K562 (cell line): Measurements from ENCODE around the gene CCR5AS.

ENCODE experiments used
- ATAC-seq: fragments of 200-7000 bp; cut with Tn5 transposase; 3 replicates; pipeline ENCODE4 v1.9.1; 2020; ENCODE audit warnings: moderate library complexity
- BruUV-seq: library from RNA; stranded (reverse); fragments of 400-500 nt; replicated peaks from 2 replicates; lab custom pipeline; 2021; lab: Mats Ljungman, UMichigan
- CTCF ChIA-PET: fragments of 300-600 bp; formaldehyde crosslinking; extraction: SDS; loops from one replicate; lab custom pipeline; 2021; ENCODE audit warnings: low intra/inter-chr PET ratio; lab: Yijun Ruan, JAX
- POLR2A ChIA-PET: fragments of 300-600, 350-650 bp; sonication (Branson Sonifier 250); formaldehyde crosslinking; extraction: SDS; loops from one replicate; lab custom pipeline; 2021; ENCODE audit warnings: antibody characterized with exemption, inconsistent platforms; lab: Yijun Ruan, JAX
- DNase-seq, 4 experiments: peaks; one replicate each; pipeline versions ENCODE4 v3.0.0 to v3.0.0-alpha.2; 2011 to 2018; ENCODE audit warnings: low spot score in 3 of 4, mixed read lengths in 3 of 4; ENCODE audit errors: extremely low read depth in 1 of 4
- FAIRE-seq: peaks from 2 replicates; lab custom pipeline; 2011; peaks lifted over from hg19 to GRCh38; lab: Jason Lieb, UNC
- H2AFZ ChIP-seq: 2 replicates; pipeline ENCODE4 v1.6.0; 2011; ENCODE audit warnings: low read depth, low read length, control low read depth, inconsistent platforms
- H3K27ac ChIP-seq: fragments of 200-600 bp; 3 replicates; pipeline ENCODE4 v1.8.0; 2011; ENCODE audit warnings: low read depth, mild to moderate bottlenecking, control low read depth, inconsistent platforms, low read length, moderate library complexity, mixed read lengths; ENCODE audit errors: extremely low read depth
- H3K27me3 ChIP-seq, 2 experiments: fragments of 300-600 bp in 1 of 2; 2 replicates in 1 of 2; 3 replicates in 1 of 2; pipeline versions ENCODE4 v1.6.0 to v1.8.0; 2011; ENCODE audit warnings: inconsistent platforms in 2 of 2, low read length in 2 of 2, mild to moderate bottlenecking in 1 of 2, mixed read lengths in 1 of 2, moderate library complexity in 1 of 2; ENCODE audit not compliant: control insufficient read depth in 2 of 2, insufficient read depth in 2 of 2
- H3K36me3 ChIP-seq: fragments of 300-600 bp; 3 replicates; pipeline ENCODE4 v1.8.0; 2011; ENCODE audit warnings: mild to moderate bottlenecking, low read length, inconsistent platforms; ENCODE audit not compliant: control insufficient read depth, insufficient read depth
- H3K4me1 ChIP-seq, 2 experiments: fragments of 200-600 bp in 1 of 2; replicated peaks in 1 of 2; 2 replicates in 1 of 2; 3 replicates in 1 of 2; pipeline versions ENCODE4 v1.5.1 to v1.8.0; 2011; ENCODE audit warnings: inconsistent platforms in 2 of 2, low read length in 2 of 2, mild to moderate bottlenecking in 1 of 2, mixed read lengths in 1 of 2, moderate library complexity in 1 of 2; ENCODE audit not compliant: control insufficient read depth in 2 of 2, insufficient read depth in 2 of 2
- H3K4me2 ChIP-seq: 2 replicates; pipeline ENCODE4 v1.6.1; 2011; ENCODE audit warnings: low read length, control low read depth, inconsistent platforms, mixed read lengths; ENCODE audit not compliant: insufficient read depth
- H3K4me3 ChIP-seq: fragments of 200-600 bp; sonication (generic), shearing (Covaris generic); 2 replicates; pipeline ENCODE4 v1.5.1; 2016; ENCODE audit warnings: control low read depth, inconsistent platforms
- H3K79me2 ChIP-seq: fragments of 200-600 bp; 3 replicates; pipeline ENCODE4 v1.8.0; 2011; ENCODE audit warnings: low read length, inconsistent platforms; ENCODE audit not compliant: control insufficient read depth, insufficient read depth
- H3K9ac ChIP-seq, 2 experiments: 2 replicates each; pipeline versions ENCODE4 v1.6.0 to v1.6.1; 2011; ENCODE audit warnings: low read depth in 2 of 2, low read length in 2 of 2, control low read depth in 1 of 2, inconsistent platforms in 1 of 2, mild to moderate bottlenecking in 1 of 2, mixed read lengths in 1 of 2; ENCODE audit not compliant: insufficient read depth in 1 of 2
- H3K9me1 ChIP-seq: one replicate; pipeline ENCODE4 v1.6.0; 2011; ENCODE audit warnings: inconsistent platforms, mild to moderate bottlenecking, low read length, moderate library complexity; ENCODE audit not compliant: control insufficient read depth, insufficient read depth
- H3K9me3 ChIP-seq: replicated peaks from 2 replicates; pipeline ENCODE4 v1.5.1; 2011; ENCODE audit warnings: low read depth, low read length, inconsistent platforms; ENCODE audit not compliant: control insufficient read depth, insufficient read depth
- H4K20me1 ChIP-seq: replicated peaks from 2 replicates; pipeline ENCODE4 v1.6.1; 2011; ENCODE audit warnings: low read length, inconsistent platforms, mixed read lengths; ENCODE audit not compliant: control insufficient read depth, insufficient read depth
- BRD9 ChIP-seq: fragments of 450-650 bp; IDR thresholded peaks from 2 replicates; pipeline ENCODE4 v1.6.1; 2018; ENCODE audit warnings: low read depth; ENCODE audit not compliant: partially characterized antibody
- CBX5 ChIP-seq: IDR thresholded peaks from 2 replicates; pipeline ENCODE4 v1.6.1; 2014; ENCODE audit warnings: low read depth, borderline replicate concordance
- CCAR2 ChIP-seq: fragments of 200-400 bp; formaldehyde crosslinking; IDR thresholded peaks from 2 replicates; pipeline ENCODE4 v1.6.1; 2017; ENCODE audit warnings: mild to moderate bottlenecking, low read depth, low read length
- ZNF354B ChIP-seq: fragments of 250-450 bp; sonication (Bioruptor Pico); IDR thresholded peaks from 2 replicates; pipeline ENCODE4 v1.4.0; 2020
- WGBS: fragments of 100-300 bp; shearing (Covaris generic); methylation state at CpG from one replicate; pipeline ENCODE4 v1.1.6; 2016; ENCODE audit warnings: low coverage, mixed read lengths; ENCODE audit not compliant: insufficient coverage; ENCODE audit errors: missing lambda C conversion rate; 5-methylcytosine and 5-hydroxymethylcytosine counted together
- in situ Hi-C: fragments of 300-500 bp; cut with MboI; formaldehyde crosslinking; loops from 4 replicates; pipeline ENCODE4 v1.15.0; 2018; ENCODE audit warnings: inconsistent platforms, mixed read lengths
- intact Hi-C: fragments of 100-400 bp; cut with micrococcal nuclease; formaldehyde crosslinking; loops from 2 replicates; pipeline ENCODE4 v1.14.2; 2022
- TF ChIP-seq, protein P1 (sequence below), 2 experiments: fragments of 450-650 bp in 1 of 2; sonication (generic) in 1 of 2; formaldehyde crosslinking; conservative IDR thresholded peaks; 2 replicates each; pipeline versions ENCODE4 v1.4.0 to v1.8.1; 2020 to 2022; ENCODE audit warnings: mild to moderate bottlenecking in 1 of 2, missing genetic modification reagents in 1 of 2
- TF ChIP-seq, protein P2 (sequence below): fragments of 250-450 bp; sonication (Bioruptor Pico); IDR thresholded peaks from 2 replicates; pipeline ENCODE4 v1.8.0; 2022; ENCODE audit warnings: inconsistent platforms

CCR5AS gene

DNA sequence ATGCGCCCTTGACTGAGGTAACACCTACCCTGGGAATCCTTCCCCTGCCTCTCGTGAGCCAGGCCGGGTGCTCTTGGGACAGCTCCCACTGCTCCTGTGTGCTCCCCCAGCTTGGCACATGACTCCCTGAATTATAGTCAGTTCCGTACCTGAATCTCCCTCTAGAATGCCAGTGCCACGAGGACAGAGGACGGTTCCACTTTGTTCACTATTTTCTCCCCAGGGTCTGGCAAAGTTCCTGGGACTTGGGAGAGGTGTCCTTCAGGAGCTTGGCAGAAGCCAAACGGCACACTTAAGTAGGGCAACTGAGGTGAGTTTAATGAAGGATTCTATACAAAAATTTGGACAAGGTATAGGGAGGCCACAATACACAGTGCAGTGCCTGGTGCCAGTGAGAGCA is 9.8 kb downstream of the CCR5AS start:
- H3K9me1 ChIP-seq, result no peaks in the 10 kb centered on the region
- peaks cover 10 to 48% of the 10 kb centered on the region in 2 experiments for H3K4me1 ChIP-seq
- H3K36me3 ChIP-seq, result no peaks in the 10 kb centered on the region
- no peak overlapping the region for H3K27ac ChIP-seq
- no peaks in the 10 kb centered on the region for H3K9me3 ChIP-seq
- FAIRE-seq, result no peak
- no peak overlapping the region for H3K4me2 ChIP-seq
- no TSS peak for BruUV-seq
- no peak overlapping the region for H3K4me3 ChIP-seq
- H3K9ac ChIP-seq, result no peak overlapping the region
- no peak for ATAC-seq
- peaks cover 0 to 17% of the 10 kb centered on the region in 2 experiments; a peak in 2 of 5 replicates for H3K27me3 ChIP-seq
- 59% methylated on average over 7 of the region's 7 CpGs for WGBS
- no peaks in the 10 kb centered on the region for H3K79me2 ChIP-seq
- CTCF ChIA-PET, result no interaction called here
- in situ Hi-C loops (no loop called here), intact Hi-C loops (no loop called here)
- no peaks in the 10 kb centered on the region for H4K20me1 ChIP-seq
- no peak for TF ChIP-seq BRD9
- no peak for TF ChIP-seq ZNF354B (CRISPR knock-in tag)
- no peak for TF ChIP-seq CBX5
- TF ChIP-seq, protein P1, sequence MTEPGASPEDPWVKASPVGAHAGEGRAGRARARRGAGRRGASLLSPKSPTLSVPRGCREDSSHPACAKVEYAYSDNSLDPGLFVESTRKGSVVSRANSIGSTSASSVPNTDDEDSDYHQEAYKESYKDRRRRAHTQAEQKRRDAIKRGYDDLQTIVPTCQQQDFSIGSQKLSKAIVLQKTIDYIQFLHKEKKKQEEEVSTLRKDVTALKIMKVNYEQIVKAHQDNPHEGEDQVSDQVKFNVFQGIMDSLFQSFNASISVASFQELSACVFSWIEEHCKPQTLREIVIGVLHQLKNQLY (CRISPR knock-in tag; conservative IDR thresholded peaks at IDR 0.05), result no peak
- TF ChIP-seq CCAR2, result no peak
- TF ChIP-seq, protein P2, sequence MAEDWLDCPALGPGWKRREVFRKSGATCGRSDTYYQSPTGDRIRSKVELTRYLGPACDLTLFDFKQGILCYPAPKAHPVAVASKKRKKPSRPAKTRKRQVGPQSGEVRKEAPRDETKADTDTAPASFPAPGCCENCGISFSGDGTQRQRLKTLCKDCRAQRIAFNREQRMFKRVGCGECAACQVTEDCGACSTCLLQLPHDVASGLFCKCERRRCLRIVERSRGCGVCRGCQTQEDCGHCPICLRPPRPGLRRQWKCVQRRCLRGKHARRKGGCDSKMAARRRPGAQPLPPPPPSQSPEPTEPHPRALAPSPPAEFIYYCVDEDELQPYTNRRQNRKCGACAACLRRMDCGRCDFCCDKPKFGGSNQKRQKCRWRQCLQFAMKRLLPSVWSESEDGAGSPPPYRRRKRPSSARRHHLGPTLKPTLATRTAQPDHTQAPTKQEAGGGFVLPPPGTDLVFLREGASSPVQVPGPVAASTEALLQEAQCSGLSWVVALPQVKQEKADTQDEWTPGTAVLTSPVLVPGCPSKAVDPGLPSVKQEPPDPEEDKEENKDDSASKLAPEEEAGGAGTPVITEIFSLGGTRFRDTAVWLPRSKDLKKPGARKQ (CRISPR knock-in tag), result no peak
- DNase-seq, result no peak
- no peak overlapping the region for H2AFZ ChIP-seq
- POLR2A ChIA-PET, result no interaction called here
